Glomerular endothelial cell (primary cell): Measurements from ENCODE around the gene TSSK3. TPM values are rescaled to one million over a fixed set of nuclear protein-coding genes. Genes with fewer than 3 reads are reported as not detected.
"Not testable (repeated sequence)": the region's sequence is repeated elsewhere in the genome, so short reads cannot be mapped to it uniquely, and the experiment has no call there.

Experiments used
- DNase-seq: peaks from one replicate; pipeline ENCODE4 v3.0.0-alpha.2; 2011; ENCODE audit warnings: low read depth, low spot score; ENCODE audit errors: extremely low read depth
- total RNA-seq: library from RNA; depleted of rRNA; stranded (reverse); fragments of >200 nt; gene quantifications from 2 replicates; pipeline ENCODE4 v1.2.3, GENCODE V29; 2015

The TSSK3 gene
- total RNA-seq, 1 donor from 2014 or later = 0.47 TPM

GRCh38 chr1:32337855-32338636, 24.3 kb upstream of the TSSK3 start:
- no peak for DNase-seq

- no peak for DNase-seq
These were observed 23.6 kb upstream of the TSSK3 start for GRCh38 chr1:32338637-32339145.

DNA sequence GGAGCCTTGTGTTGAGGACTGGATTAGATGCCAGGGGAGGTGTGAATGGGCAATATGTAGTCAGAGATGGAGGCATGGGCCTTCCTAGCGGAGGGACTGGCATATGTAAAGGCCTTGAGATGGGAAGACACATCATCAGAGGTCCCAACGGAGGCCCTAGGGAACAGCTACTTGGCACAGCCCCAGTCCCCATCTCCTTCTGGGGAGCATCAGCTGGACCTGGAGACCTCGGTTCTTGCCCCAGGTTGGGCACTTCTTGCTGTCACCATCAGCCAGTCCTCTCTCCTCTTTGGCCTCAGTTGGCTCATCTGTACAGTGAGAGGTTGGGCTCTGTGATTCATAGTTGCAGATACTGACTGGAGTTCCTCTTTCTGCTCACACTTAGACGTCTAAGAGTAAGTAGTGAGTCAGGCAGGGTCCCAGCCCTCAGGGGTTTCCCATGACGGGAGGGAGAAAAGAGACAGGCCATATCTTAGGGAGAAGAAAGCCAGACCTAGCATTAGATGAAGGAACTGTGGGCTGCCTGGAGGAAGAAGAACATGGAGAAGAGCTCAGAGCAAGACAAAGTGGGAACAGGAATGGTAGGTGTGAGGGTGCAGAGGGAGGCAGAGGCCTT, 22.9 kb upstream of the TSSK3 start:
- no peak for DNase-seq

DNA sequence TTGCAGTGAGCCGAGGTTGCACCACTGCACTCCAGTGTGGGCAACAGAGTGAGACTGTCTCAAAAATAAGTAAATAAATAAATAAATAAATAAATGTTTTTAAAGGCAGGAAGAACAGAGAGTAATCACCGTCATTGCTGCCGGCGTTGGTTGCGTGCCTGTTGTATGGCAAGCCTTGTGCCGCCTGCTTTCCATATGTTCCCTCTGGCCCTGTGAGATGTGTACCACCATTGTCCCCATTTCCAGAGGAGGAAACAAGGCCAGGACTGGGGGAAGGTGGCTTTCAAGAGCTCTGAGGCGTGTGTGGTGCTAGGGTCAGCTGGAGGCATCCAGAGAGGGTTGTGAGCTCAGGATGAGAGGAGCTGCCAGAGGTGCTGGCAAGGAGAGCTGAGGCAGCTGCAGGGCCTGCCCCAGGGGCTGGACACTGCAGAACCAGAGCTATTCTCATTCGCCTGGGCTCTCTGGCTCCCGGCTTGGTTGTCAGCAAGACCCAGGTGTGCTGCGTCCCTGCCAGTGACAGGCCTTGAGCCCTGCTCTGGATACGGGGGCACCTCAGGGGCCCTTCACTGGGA, 21.1 kb upstream of the TSSK3 start:
- no peak for DNase-seq

- no peak for DNase-seq
These were observed 20.4 kb upstream of the TSSK3 start for GRCh38 chr1:32341971-32342370.

DNA sequence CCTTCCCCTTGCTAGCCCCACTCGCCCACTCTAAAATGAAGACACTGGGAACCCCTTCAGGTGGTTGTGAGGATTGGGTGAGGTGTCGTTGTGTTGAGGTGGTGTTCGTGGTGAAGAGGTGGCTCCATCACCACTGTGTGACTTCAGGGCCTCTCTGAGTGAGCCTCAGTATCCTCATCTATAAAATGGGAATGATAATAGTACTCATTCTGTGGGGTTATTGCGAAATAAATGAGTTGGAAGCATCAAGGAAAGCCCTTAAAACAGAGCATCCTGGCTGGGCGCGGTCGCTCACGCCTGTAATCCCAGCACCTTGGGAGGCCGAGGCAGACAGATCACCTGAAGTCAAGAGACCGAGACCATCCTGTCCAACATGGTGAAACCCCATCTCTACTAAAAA, 19.6 kb upstream of the TSSK3 start:
- DNase-seq = no peak

DNA sequence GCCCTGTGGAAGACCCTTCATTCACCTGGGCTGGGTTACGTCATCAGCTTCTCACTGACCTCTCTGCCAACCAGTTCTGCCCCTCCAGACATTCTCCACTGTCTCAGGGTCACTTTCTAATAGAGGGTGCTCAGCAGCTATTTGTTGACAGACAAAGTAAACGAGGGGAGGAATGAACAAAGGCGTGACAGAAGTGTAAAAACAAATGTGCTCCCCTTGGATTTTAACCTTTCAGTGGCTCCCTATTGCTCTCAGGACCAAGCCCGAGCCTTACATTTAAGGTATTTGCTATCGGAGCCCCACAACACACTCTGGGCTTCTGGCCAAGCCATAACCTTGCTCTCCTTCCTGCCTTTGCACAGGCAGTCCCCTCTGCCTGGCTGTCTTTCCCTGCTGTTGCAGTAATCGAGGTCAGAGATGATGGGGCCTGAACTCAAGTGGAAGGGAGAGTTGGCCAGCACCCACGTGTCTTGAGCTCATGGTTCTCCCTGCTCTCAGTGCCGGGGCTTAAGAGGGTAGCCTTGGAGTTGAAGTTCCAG, 17.0 kb upstream of the TSSK3 start:
- DNase-seq = no peak

DNA sequence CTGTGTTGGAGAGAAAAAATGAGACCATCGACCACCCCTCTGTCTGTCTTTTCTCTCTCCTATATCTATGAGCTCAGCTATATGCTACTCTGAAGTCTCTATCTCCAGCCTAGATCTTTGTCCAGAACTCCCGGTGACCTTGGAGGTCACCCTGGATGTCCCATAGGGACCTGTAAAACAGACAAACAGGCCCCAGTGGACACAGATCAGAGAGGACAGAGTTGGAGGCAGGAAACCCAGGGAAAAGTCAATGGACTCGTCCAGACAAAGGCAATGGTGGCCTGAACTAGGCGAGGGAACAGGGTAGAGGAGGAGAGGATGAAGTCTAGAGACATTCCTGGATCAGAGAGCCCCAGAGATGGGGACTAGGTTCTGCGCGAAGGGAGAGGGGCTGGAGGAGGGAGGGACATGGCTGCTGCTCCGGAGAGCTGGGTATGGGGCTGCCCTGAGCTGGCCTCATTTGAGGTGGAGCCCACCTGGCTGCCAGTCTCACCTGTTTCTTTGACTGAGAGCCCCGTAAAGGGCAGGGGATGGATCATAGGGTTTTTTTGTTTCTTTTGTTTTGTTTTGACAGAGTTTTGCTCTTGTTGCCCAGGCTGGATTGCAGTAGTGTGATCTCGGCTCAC, 15.7 kb upstream of the TSSK3 start:
- DNase-seq = no peak

GRCh38 chr1:32349211-32349708, 13.1 kb upstream of the TSSK3 start:
- DNase-seq = peak; percentile 63

GRCh38 chr1:32350785-32351398, 11.4 kb upstream of the TSSK3 start:
- DNase-seq = no peak

GRCh38 chr1:32351399-32352238, 10.7 kb upstream of the TSSK3 start:
- no peak for DNase-seq

DNA sequence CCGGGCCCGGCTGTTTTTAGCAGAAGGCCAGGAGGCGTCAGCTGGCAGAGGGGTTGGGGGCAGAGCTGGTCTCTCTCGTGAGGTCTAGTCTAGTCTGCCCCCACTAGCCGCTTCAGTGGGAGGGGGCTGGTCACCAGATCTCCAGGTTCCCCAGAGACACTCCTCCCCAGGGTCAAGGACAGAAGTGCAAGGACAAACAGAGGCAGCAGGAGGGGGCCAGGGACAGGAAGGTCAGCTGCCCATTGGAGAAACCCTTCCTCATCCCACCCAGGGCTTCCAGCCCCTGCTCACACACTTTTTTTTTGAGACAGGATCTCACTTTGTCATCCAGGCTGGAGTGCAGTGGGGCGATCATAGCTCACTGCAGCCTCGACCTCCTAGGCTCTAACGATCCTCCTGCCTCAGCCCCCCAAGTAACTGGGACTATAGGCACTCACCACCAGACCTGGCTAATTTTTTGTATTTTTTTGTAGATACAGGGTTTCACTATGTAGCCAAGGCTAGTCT, 10.0 kb upstream of the TSSK3 start:
- no peak for DNase-seq

- no peak for DNase-seq
These were observed 9.4 kb upstream of the TSSK3 start for GRCh38 chr1:32352831-32353383.

GRCh38 chr1:32353431-32353830, 8.9 kb upstream of the TSSK3 start:
- no peak for DNase-seq

DNA sequence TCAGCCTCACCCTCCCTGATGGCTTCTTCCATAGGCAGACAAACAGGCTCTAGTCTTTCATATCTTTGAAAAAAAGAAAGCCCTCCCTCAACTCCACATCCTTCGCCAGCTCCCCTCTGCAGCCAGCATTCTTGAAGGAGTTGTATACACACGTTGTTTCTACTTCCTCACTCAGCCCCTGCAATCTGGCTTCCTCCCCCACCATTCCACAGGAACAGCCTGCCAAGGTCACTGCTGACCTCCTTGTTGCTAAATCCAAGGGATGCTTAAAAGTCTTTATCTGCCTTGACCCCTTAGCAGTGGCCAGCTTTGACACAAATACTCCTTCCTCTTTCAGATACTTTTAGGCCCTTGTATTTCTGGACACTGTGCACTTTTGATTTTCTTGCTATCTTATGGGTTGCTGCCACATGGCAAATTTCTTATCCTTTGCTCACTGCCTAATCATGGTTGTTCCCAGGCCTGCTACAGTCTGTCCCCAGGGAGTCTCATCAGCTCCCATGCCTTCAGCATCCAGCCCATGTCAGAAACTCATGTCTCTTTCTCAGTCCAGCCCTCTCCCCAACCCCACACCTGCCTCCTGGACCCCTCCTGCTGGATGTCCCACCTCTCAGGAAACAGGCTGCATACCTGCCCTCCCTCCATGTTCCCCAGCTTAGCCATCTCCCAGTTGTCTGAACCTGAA, 8.3 kb upstream of the TSSK3 start:
- DNase-seq = no peak

- not testable (repeated sequence) for DNase-seq
These were observed 6.6 kb upstream of the TSSK3 start for GRCh38 chr1:32355778-32356177.

- no peak for DNase-seq
These were observed 5.9 kb upstream of the TSSK3 start for GRCh38 chr1:32356478-32356877.

DNA sequence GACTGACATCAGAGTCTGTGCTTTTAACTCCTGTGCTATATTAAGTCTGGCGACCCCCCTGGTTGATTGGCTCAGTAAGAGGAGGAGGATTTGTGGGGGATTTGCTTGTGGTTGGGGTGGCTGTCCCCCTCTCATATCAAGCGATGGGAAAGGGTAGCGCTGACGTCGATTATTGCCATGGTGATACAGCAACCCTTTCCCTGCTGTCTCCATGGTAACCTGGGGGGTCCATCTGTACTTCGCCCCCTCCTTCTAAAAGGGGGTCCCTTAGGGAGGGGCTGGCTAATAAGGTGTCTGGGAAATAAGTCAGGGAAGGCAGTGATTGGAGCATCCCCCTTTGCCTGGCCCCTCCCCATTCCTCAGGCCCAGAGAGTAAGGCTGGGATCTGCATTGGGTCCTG, 4.7 kb upstream of the TSSK3 start:
- DNase-seq = no peak

DNA sequence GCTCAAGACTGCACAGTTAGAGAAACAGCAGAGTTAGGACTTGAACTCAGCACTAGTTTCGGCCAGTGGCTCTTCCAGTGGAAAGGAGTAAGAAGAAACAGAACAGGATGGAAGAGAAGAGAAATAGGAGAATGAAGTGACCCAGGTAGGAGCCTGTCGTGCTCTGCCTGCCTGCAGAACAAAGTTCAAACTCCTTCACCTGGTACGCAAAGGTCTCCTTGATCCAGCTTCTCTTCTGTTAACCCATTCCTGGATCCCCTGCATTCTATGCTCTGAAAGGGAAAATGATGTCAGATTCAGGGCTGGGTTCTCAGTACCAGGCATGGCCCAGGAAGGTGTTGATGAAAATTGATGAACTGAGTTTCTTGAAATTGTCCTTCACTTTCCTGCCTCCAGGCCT, 3.9 kb upstream of the TSSK3 start:
- DNase-seq = no peak
